ENCODE results near the gene NCOA5.

The NCOA5 gene

DNA sequence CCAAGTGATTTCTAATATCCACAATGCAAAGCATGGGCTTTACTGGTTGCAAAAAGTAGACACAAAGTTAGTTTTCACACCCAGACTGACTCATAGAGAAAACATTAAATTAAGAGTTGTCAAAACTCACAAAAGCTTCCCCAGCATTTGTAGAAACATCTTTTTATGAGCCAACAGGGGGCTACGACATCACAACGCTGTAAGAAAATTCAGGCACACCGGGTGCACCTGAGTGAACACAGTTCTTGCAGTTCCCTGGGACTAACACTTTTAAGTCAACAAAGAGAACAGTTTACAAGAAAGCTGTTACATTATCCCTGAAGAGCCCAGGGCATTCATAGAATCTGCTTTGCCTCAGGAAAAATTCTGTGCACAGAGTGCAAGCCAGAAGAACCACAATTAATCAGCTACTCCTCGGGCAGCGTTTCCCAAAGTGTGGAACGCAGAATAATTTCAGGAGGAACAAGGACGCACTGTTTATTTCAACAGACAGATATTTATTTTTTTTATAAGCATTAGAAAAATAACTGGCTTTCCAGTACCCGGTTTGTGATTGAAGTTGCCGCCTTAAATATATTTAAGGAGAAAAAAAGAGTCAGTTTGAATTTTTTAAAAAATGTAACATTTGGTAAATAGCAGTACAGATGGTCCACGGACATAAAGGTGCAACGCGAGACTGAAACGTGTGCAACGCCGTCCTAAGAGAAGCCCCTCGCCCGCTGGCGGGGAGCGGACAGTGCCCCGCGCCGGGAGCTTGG, 1.2 kb downstream of the NCOA5 start:
- no peak for DNase-seq

DNA sequence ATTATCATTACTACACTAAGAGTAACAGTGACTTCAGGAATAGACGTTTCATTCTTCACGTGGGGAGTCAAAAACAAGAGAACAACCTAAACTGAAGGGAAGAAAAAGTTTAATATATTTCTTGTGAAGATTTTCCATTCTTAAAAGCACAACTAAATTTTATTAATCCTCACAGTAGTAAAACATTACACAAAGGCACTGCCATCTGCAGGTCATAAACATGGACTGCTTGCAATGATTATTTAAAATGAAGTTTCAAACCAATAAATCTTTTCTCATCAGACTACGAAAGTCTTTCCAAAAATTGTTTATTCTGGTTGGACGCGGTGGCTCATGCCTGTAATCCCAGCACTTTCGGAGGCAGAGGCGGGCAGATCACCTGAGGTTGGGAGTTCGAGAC, 2.6 kb downstream of the NCOA5 start:
- DNase-seq: no peak

DNA sequence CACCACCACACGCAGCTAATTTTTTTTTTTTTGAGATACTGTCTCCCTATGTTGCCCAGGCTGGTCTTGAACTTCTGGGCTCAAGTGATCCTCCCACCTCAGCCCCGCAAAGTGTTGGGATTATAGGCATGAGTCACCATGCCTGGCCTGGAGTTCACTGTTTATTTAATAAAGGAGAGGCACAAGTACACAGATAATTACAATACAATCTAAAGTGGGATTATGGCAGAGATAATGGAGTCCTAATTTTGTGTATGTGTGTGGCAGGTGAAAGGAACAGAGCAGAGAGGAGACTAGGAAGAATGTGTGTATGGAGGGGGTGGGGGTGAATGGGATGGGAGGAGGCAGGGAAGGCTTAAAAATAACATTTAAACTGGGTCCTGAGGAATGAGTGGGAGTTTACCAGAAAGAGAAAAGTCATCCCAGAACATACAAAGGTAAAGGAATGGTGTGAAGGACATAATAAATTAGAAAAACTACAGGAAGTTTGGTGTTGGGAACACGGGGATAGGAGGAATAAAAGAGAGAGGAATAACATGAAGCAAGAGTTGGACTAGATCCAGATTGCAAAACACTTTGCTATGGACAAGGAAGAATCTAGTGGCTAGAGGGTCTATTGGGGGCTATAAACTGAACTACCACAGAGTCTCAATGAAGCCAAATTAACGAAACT, 4.4 kb downstream of the NCOA5 start:
- no peak for DNase-seq

DNA sequence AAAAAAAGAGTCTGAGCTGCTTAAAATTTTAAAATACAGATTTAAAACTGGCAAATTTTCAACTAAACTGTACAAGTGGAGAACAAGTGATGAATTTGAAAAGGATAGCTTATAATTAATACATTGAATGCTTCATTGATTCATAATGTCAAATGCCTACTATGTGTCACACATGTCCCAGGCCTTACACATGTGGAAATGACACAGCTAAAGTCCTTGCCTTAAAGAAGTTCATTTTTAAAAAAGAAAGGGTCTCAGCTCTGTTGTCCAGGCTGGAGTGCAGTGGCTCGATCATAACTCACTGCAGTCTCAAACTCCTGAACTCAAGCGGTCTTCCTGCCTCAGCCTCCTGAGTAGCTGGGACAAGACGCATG, 5.0 kb downstream of the NCOA5 start:
- DNase-seq: no peak

DNA sequence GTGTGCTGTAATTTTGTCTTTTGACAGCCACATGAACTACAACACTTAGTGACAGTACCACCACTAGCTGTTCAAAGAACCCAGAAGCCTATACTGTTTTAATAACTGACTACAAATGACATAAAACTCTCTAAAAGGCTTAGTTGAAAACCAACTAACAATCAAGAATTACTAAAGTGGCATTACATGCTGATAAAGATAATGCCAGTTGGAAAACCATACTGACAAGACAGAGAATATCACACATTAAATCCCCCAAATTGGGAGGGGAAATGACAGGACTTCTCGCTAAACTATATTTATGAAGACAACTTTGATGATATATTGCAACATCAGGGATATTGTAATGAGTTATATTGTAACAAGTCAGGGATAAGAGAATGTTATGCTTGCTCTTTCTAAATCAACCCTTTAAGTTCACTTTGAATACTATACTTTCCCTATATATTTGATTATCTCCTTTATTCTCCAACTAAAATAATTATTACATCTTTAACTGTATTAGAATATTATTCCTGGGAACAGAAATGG, 6.2 kb downstream of the NCOA5 start:
- DNase-seq: no peak

DNA sequence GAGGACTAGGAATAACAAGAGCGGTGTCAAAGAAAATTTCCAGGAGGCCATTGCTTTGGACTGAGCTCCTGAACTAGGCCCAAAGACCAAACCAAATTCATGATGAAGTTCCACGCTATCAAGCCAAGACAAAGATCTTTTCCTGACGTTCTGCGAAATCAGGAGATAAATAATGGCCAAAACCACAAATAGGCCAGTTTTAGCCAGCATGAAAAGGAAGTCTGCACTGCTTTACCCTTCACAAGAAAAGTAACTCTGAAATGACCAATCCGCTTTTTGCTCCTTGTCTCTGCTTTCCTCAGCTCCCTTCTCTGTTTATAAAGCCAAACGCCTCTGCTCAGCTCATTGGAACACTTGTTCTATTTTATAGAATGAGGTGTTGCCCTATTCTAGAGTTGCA, 6.7 kb downstream of the NCOA5 start:
- DNase-seq: no peak

- DNase-seq: no peak
These were observed 8.7 kb downstream of the NCOA5 start for GRCh38 chr20:46081074-46081473.

- no peak for DNase-seq
These were observed 10.8 kb downstream of the NCOA5 start for GRCh38 chr20:46078954-46079353.

DNA sequence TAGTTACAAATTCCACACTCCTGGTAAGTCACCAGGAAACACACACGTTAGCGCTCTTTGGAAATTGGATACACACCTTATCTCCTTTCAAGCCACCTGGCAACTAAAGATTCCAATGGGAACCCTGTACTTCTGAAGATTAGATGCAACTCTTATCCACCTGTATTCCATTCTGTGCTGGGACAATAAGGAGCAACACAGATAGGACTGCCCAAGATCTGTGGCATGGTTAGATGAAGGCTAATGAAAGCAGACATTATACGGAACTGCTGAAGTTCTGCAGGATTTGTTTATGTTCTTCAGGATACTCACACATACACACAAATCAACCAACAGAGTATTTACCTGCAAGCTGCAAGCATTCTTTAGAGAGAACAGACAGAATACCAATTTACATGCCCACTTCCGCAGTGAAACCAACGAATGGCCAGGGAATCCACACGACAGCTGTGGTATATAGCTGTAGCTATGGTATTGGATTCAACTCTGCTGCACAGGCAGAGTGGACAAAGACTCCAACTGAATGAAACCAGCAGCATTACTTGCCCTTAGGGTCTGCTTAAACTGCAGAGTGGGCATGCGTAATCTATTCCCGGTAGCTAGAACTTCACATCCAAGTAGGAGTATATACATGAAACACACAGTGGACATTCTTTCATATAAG, 12.0 kb downstream of the NCOA5 start:
- DNase-seq: no peak

- no peak for DNase-seq
These were observed 13.0 kb downstream of the NCOA5 start for GRCh38 chr20:46076806-46077205.

DNA sequence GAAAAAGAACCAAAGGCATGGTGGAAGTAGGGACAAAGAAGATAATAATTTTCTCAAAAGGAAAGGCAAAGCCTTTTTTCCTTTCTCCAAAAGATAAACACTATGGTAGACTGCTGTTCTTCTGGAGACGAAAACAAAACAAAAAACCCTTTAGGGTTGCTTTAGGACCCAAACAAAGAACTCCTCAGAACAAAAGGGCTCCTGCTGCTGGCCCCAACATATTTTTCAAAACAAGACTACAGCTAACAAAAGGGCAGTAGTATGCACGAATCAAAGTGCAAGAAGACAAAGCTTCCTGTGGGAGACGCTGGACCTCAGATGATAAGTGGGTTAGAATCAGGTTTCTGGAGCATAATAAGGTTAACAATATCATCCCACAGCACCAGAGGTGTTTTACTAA, 15.8 kb downstream of the NCOA5 start:
- DNase-seq: no peak

DNA sequence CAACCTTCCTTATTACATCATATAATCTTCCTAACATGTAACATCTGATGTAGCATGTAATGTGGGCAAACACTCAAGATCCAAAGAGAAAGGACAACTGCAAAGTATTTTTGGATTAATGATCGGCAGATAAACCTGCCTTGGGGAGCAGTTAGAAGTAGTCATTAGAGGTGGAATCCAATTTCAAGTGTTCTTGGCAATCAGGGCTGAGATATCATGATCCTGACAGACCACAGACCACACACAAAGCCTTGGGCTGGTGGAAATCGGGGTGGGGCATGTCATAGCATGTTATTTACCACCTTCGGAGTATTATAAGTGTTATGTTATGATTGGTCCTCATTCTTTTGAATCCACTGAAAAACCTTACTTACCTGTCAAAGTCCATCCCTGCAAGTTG, 16.3 kb downstream of the NCOA5 start:
- no peak for DNase-seq

GRCh38 chr20:46073024-46073423, 16.7 kb downstream of the NCOA5 start:
- DNase-seq: no peak

DNA sequence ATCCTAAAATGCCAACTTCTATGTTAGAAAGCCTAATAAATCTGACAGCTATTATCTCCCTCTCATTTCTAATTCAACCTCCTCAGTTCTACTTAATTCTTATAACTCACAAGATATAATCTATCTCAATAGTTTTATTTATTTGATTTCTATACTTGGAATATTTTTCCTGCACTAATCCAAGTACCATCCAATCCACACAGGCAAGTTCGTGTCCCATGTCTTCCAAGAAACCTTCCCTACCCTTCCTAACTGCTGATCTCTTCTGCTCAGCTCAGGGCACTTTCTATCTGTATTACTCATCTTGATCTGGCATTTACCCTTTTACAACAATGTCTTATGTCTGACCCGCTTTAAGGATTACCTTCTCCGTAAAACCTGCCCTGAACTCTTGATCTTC, 18.2 kb downstream of the NCOA5 start:
- no peak for DNase-seq

- DNase-seq: no peak
These were observed 19.4 kb downstream of the NCOA5 start for GRCh38 chr20:46070215-46070900.

DNA sequence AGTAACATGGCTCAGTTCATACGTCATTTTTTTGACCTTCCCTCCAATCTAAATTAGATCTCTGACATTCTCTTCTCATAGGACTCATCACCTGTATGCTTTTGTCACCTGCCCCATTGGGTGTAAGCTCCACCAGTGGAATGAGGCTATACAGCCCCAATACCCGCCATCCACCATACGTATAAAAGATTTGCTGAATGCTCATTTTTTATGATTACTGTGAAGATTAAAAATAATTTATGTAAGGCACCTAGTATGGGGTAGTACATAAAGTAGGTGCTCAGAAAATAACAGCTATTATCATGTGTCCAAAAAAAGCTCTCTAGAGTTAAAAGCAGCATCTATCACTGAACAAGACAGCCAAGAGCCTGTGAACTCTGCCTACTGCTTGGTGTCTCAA, 24.1 kb downstream of the NCOA5 start:
- no peak for DNase-seq

GRCh38 chr20:46065006-46065405, 24.8 kb downstream of the NCOA5 start:
- DNase-seq: no peak

- no peak for DNase-seq
These were observed 26.1 kb downstream of the NCOA5 start for GRCh38 chr20:46063652-46064054.

DNA sequence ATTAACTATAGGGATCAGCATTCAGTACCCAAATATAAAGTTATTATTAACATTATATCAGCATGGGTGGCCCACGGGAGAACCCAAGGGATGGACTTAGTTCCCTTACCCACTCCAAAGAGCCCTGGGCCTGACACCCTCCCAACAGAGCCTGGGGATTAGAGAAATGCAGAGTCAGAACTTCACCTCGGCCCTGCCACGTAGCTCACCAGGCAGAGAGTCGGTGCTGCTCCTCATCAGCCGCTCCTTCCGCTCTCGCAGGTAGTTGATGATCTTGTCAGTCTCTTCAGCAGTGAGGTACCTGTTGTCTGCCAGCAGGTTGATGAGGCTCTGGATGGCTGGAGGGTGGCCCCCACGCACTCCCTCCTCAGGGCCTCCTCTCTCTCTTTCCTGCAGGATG, 26.6 kb downstream of the NCOA5 start:
- DNase-seq: no peak

DNA sequence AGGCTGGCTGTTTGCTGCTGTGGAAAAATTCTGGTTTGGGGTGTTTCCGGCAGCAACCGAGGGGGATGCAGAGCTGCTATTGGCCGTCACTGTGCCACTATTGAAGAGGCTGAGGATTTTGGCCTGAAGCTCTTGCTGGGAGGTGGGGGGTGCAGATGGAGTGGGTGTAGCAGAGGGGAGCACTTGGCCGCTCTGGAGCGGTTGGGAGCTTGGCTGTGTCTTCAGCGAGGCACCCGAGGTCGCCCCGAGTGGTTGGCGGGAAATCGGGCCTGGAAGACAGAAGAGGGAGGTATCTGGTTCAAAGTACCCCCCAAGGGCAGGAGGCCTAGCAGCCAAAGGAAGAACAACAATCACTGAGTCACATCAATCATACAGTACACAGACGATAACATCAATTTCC, 27.1 kb downstream of the NCOA5 start:
- no peak for DNase-seq

DNA sequence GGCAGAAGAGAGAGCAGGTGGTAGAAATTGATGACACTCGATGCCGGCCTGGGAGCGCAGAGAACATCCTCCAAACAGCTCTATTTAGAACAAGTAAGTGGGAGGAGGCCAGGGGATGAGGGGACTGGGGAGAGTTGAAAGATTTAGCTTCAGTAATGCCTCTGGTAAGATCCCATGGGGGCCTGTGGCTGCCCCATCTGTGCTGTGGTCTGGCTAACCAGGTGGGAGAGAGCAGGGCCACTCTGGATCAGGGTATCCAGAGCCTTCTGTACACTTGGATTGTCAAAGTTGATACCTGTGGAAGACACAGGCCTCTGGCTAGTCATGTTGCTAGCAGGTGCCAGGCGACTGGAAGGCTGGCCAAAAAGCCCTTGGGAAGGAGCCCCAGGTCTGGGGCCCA, 27.6 kb downstream of the NCOA5 start:
- DNase-seq: no peak

DNA sequence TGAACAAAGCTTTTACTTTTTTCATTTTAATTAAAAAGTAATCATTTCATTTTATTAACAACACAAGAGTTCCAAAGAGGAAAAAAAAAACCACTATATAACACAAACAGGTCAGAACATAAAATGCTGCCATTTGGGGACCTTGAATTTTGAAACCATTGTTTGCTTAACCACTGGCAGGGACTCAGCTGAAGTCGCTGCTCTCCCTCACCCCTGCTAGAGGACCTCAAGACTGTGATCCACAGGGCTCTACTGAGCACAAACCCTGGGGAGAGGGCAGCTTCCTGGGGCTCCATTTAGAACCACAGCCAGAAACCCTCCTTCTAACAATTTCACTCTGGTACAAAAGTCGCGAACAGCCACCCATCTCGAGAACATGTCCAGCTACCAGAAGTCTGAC, 28.8 kb downstream of the NCOA5 start:
- DNase-seq: no peak

GRCh38 chr20:46060301-46060881, 29.4 kb downstream of the NCOA5 start:
- peak; percentile 14 for DNase-seq

Measured in CD4-positive, alpha-beta T cell treated with Interleukin-12 subunit alpha and Interleukin-12 subunit beta, for 1 hour (primary cell).